H1 (cell line): ENCODE results near the gene TEAD1. TPM values are rescaled to one million over a fixed set of nuclear protein-coding genes. Genes with fewer than 3 reads are reported as not detected.

Experiments used
- BRCA1 ChIP-seq: IDR thresholded peaks from 2 replicates; pipeline ENCODE4 v1.6.1; 2012; ENCODE audit warnings: low read depth, low read length, improper control_type of control experiment
- CHD1 ChIP-seq: IDR thresholded peaks from 2 replicates; pipeline ENCODE4 v1.6.1; 2012; ENCODE audit warnings: low read depth, low read length, improper control_type of control experiment
- GTF2F1 ChIP-seq: IDR thresholded peaks from 2 replicates; pipeline ENCODE4 v1.6.1; 2012; ENCODE audit warnings: low read depth, low read length, improper control_type of control experiment, borderline replicate concordance
- JUND ChIP-seq: IDR thresholded peaks from 2 replicates; pipeline ENCODE4 v1.6.1; 2011; ENCODE audit warnings: mild to moderate bottlenecking, improper control_type of control experiment, low read length
- NANOG ChIP-seq: IDR thresholded peaks from 2 replicates; pipeline ENCODE4 v1.6.1; 2011; ENCODE audit warnings: low read length, low read depth, mild to moderate bottlenecking, inconsistent platforms; ENCODE audit not compliant: insufficient read depth, poor library complexity, severe bottlenecking
- POLR2A ChIP-seq, 2 experiments: IDR thresholded peaks; 1 replicate in 1 of 2; 2 replicates in 1 of 2; pipeline ENCODE4 v1.6.1; 2011; ENCODE audit warnings: low read depth in 2 of 2, low read length in 2 of 2, mild to moderate bottlenecking in 2 of 2; ENCODE audit errors: control extremely low read depth in 1 of 2
- SIRT6 ChIP-seq: IDR thresholded peaks from one replicate; pipeline ENCODE4 v1.7.1; 2012; ENCODE audit warnings: low read length, inconsistent platforms
- SP1 ChIP-seq: IDR thresholded peaks from 2 replicates; pipeline ENCODE4 v1.6.1; 2011; ENCODE audit warnings: low read depth, low read length
- SRF ChIP-seq: IDR thresholded peaks from 2 replicates; pipeline ENCODE4 v1.6.1; 2011; ENCODE audit warnings: mild to moderate bottlenecking, low read depth, low read length, moderate library complexity
- YY1 ChIP-seq: IDR thresholded peaks from 2 replicates; pipeline ENCODE4 v1.6.1; 2011; ENCODE audit warnings: low read depth, mild to moderate bottlenecking, low read length
- polyA plus RNA-seq, 7 experiments: library from polyadenylated mRNA; depleted of rRNA in 3 of 7; stranded (reverse) in 5 of 7; unstranded in 2 of 7; fragments of >200 nt in 5 of 7; fragments of 200-250 nt in 2 of 7; gene quantifications; 1 replicate in 5 of 7; 2 replicates in 1 of 7; 4 replicates in 1 of 7; pipeline versions ENCODE4 v1.2.1 to v1.2.3, GENCODE V29; 2011 to 2013; ENCODE audit warnings: missing spikeins in 2 of 7, mixed read lengths in 2 of 7
- total RNA-seq: library from RNA; stranded (reverse); fragmentation: NEBNext Ultra II Directional; extraction: Animal tissue kit (Norgen Biotek cat#: 25700); gene quantifications from 2 replicates; pipeline ENCODE4 v1.2.1, GENCODE V29; 2021
- TF ChIP-seq, protein P1 (sequence below): fragments of 300-600 bp; sonication (generic); IDR thresholded peaks from 2 replicates; pipeline ENCODE4 v1.7.1; 2012; ENCODE audit warnings: low read length, moderate library complexity, mild to moderate bottlenecking, inconsistent platforms; ENCODE audit not compliant: insufficient replicate concordance

Gene TEAD1
- total and polyA plus RNA-seq, 2 of the 8 experiments (the other 6 are each of a cell fraction or from before 2014, with no cell fraction given): 15.6 to 67.4 TPM

GRCh38 chr11:12640926-12641849, 33.0 kb upstream of the TEAD1 start (continued):
- TF ChIP-seq, protein P1, sequence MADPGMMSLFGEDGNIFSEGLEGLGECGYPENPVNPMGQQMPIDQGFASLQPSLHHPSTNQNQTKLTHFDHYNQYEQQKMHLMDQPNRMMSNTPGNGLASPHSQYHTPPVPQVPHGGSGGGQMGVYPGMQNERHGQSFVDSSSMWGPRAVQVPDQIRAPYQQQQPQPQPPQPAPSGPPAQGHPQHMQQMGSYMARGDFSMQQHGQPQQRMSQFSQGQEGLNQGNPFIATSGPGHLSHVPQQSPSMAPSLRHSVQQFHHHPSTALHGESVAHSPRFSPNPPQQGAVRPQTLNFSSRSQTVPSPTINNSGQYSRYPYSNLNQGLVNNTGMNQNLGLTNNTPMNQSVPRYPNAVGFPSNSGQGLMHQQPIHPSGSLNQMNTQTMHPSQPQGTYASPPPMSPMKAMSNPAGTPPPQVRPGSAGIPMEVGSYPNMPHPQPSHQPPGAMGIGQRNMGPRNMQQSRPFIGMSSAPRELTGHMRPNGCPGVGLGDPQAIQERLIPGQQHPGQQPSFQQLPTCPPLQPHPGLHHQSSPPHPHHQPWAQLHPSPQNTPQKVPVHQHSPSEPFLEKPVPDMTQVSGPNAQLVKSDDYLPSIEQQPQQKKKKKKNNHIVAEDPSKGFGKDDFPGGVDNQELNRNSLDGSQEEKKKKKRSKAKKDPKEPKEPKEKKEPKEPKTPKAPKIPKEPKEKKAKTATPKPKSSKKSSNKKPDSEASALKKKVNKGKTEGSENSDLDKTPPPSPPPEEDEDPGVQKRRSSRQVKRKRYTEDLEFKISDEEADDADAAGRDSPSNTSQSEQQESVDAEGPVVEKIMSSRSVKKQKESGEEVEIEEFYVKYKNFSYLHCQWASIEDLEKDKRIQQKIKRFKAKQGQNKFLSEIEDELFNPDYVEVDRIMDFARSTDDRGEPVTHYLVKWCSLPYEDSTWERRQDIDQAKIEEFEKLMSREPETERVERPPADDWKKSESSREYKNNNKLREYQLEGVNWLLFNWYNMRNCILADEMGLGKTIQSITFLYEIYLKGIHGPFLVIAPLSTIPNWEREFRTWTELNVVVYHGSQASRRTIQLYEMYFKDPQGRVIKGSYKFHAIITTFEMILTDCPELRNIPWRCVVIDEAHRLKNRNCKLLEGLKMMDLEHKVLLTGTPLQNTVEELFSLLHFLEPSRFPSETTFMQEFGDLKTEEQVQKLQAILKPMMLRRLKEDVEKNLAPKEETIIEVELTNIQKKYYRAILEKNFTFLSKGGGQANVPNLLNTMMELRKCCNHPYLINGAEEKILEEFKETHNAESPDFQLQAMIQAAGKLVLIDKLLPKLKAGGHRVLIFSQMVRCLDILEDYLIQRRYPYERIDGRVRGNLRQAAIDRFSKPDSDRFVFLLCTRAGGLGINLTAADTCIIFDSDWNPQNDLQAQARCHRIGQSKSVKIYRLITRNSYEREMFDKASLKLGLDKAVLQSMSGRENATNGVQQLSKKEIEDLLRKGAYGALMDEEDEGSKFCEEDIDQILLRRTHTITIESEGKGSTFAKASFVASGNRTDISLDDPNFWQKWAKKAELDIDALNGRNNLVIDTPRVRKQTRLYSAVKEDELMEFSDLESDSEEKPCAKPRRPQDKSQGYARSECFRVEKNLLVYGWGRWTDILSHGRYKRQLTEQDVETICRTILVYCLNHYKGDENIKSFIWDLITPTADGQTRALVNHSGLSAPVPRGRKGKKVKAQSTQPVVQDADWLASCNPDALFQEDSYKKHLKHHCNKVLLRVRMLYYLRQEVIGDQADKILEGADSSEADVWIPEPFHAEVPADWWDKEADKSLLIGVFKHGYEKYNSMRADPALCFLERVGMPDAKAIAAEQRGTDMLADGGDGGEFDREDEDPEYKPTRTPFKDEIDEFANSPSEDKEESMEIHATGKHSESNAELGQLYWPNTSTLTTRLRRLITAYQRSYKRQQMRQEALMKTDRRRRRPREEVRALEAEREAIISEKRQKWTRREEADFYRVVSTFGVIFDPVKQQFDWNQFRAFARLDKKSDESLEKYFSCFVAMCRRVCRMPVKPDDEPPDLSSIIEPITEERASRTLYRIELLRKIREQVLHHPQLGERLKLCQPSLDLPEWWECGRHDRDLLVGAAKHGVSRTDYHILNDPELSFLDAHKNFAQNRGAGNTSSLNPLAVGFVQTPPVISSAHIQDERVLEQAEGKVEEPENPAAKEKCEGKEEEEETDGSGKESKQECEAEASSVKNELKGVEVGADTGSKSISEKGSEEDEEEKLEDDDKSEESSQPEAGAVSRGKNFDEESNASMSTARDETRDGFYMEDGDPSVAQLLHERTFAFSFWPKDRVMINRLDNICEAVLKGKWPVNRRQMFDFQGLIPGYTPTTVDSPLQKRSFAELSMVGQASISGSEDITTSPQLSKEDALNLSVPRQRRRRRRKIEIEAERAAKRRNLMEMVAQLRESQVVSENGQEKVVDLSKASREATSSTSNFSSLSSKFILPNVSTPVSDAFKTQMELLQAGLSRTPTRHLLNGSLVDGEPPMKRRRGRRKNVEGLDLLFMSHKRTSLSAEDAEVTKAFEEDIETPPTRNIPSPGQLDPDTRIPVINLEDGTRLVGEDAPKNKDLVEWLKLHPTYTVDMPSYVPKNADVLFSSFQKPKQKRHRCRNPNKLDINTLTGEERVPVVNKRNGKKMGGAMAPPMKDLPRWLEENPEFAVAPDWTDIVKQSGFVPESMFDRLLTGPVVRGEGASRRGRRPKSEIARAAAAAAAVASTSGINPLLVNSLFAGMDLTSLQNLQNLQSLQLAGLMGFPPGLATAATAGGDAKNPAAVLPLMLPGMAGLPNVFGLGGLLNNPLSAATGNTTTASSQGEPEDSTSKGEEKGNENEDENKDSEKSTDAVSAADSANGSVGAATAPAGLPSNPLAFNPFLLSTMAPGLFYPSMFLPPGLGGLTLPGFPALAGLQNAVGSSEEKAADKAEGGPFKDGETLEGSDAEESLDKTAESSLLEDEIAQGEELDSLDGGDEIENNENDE: no peak
- TF ChIP-seq GTF2F1: no peak
- no peak for TF ChIP-seq SRF
- TF ChIP-seq SP1: no peak
- TF ChIP-seq CHD1: no peak
- no peak for TF ChIP-seq YY1
- TF ChIP-seq JUND: no peak
- TF ChIP-seq BRCA1: no peak
- no peak for TF ChIP-seq POLR2A (IDR thresholded peaks at IDR 0.05; ENCODE audit: control extremely low read depth in 1 of 2, low read depth in 2 of 2, low read length in 2 of 2)
- TF ChIP-seq SIRT6: no peak
- TF ChIP-seq NANOG: no peak
